HepG2 (cell line): ENCODE results near the gene LCAT. TPM values are rescaled to one million over a fixed set of nuclear protein-coding genes. Genes with fewer than 3 reads are reported as not detected.

Experiments used
- ARHGAP35 ChIP-seq: sonication (generic); formaldehyde crosslinking; IDR thresholded peaks from 2 replicates; pipeline ENCODE4 v1.9.0; 2022; ENCODE audit warnings: mild to moderate bottlenecking, inconsistent platforms, moderate library complexity, missing genetic modification reagents, borderline replicate concordance
- CHD2 ChIP-seq: IDR thresholded peaks from 2 replicates; pipeline ENCODE4 v1.6.1; 2011; ENCODE audit warnings: low read depth, low read length, improper control_type of control experiment
- CTCF ChIP-seq: sonication (generic); formaldehyde crosslinking; IDR thresholded peaks from 2 replicates; pipeline ENCODE4 v1.5.0; 2020; ENCODE audit warnings: mild to moderate bottlenecking, missing genetic modification reagents, moderate library complexity
- DPF2 ChIP-seq: sonication (generic); formaldehyde crosslinking; IDR thresholded peaks from 2 replicates; pipeline ENCODE4 v1.4.0; 2020; ENCODE audit warnings: mild to moderate bottlenecking, low read depth, missing genetic modification reagents, borderline replicate concordance
- E2F5 ChIP-seq: sonication (generic); formaldehyde crosslinking; conservative IDR thresholded peaks from 2 replicates; pipeline ENCODE4 v1.4.0; 2020; ENCODE audit warnings: missing genetic modification reagents
- FIP1L1 ChIP-seq: fragments of 200-400 bp; formaldehyde crosslinking; IDR thresholded peaks from 2 replicates; pipeline ENCODE4 v1.6.1; 2018; ENCODE audit warnings: low read depth, mild to moderate bottlenecking, low read length, moderate library complexity, borderline replicate concordance; ENCODE audit not compliant: insufficient read depth
- FOXA1 ChIP-seq, 2 experiments: fragments of 450-650 bp in 1 of 2; sonication (generic) in 1 of 2; formaldehyde crosslinking in 1 of 2; IDR thresholded peaks; 2 replicates each; pipeline versions ENCODE4 v1.4.0 to v1.6.1; 2016 to 2020; ENCODE audit warnings: missing genetic modification reagents in 1 of 2
- FOXK1 ChIP-seq: sonication (generic); formaldehyde crosslinking; IDR thresholded peaks from 2 replicates; pipeline ENCODE4 v1.4.0; 2020; ENCODE audit warnings: low read depth, missing genetic modification reagents, borderline replicate concordance
- HDAC1 ChIP-seq: sonication (generic); formaldehyde crosslinking; IDR thresholded peaks from 2 replicates; pipeline ENCODE4 v1.5.1; 2020; ENCODE audit warnings: mild to moderate bottlenecking, missing genetic modification reagents
- HNF4G ChIP-seq, 2 experiments: sonication (generic) in 1 of 2; formaldehyde crosslinking in 1 of 2; IDR thresholded peaks; 2 replicates each; pipeline versions ENCODE4 v1.4.0 to v1.6.1; 2011 to 2020; ENCODE audit warnings: borderline replicate concordance in 2 of 2, low read depth in 2 of 2, mild to moderate bottlenecking in 2 of 2, low read length in 1 of 2, missing genetic modification reagents in 1 of 2, moderate library complexity in 1 of 2
- HNRNPLL ChIP-seq: fragments of 200-400 bp; formaldehyde crosslinking; IDR thresholded peaks from 2 replicates; pipeline ENCODE4 v1.6.1; 2017; ENCODE audit warnings: mild to moderate bottlenecking, low read depth, low read length; ENCODE audit not compliant: poor library complexity, severe bottlenecking
- HOXA5 ChIP-seq: sonication (generic); formaldehyde crosslinking; IDR thresholded peaks from 2 replicates; pipeline ENCODE4 v1.4.0; 2020; ENCODE audit warnings: missing genetic modification reagents
- IKZF5 ChIP-seq: IDR thresholded peaks from 2 replicates; pipeline ENCODE4 v1.6.1; 2018; ENCODE audit warnings: missing genetic modification reagents, mild to moderate bottlenecking, missing compliant biosample characterization
- LCORL ChIP-seq, 2 experiments: fragments of 450-650 bp in 1 of 2; sonication (generic) in 1 of 2; formaldehyde crosslinking in 1 of 2; IDR thresholded peaks; 2 replicates each; pipeline versions ENCODE4 v1.5.0 to v1.6.1; 2017 to 2020; ENCODE audit warnings: antibody characterized with exemption in 1 of 2, missing genetic modification reagents in 1 of 2
- PAWR ChIP-seq: sonication (generic); formaldehyde crosslinking; IDR thresholded peaks from 2 replicates; pipeline ENCODE4 v1.4.0; 2020; ENCODE audit warnings: missing genetic modification reagents, mild to moderate bottlenecking, borderline replicate concordance
- PCBP2 ChIP-seq: fragments of 200-400 bp; formaldehyde crosslinking; optimal IDR thresholded peaks from 2 replicates; pipeline ENCODE3; 2018; ENCODE audit warnings: low read length, low read depth; ENCODE audit not compliant: poor library complexity, severe bottlenecking
- POLR2A ChIP-seq, 2 experiments: IDR thresholded peaks; 2 replicates each; pipeline ENCODE4 v1.6.1; 2011; ENCODE audit warnings: low read depth in 2 of 2, low read length in 2 of 2, mild to moderate bottlenecking in 1 of 2, moderate library complexity in 1 of 2; ENCODE audit not compliant: insufficient read depth in 1 of 2
- RARG ChIP-seq: sonication (generic); formaldehyde crosslinking; IDR thresholded peaks from 2 replicates; pipeline ENCODE4 v1.4.0; 2020; ENCODE audit warnings: low read depth, mild to moderate bottlenecking, missing genetic modification reagents
- SIX4 ChIP-seq: sonication (generic); formaldehyde crosslinking; IDR thresholded peaks from 2 replicates; pipeline ENCODE4 v1.4.0; 2020; ENCODE audit warnings: missing genetic modification reagents
- YEATS4 ChIP-seq: sonication (generic); formaldehyde crosslinking; IDR thresholded peaks from 2 replicates; pipeline ENCODE4 v1.4.0; 2020; ENCODE audit warnings: missing genetic modification reagents, borderline replicate concordance
- ZNF484 ChIP-seq: sonication (generic); formaldehyde crosslinking; IDR thresholded peaks from 2 replicates; pipeline ENCODE4 v1.5.1; 2020; ENCODE audit warnings: mild to moderate bottlenecking, low read depth, missing genetic modification reagents, borderline replicate concordance
- ZNF569 ChIP-seq: sonication (generic); formaldehyde crosslinking; IDR thresholded peaks from 2 replicates; pipeline ENCODE4 v1.5.0; 2020; ENCODE audit warnings: mild to moderate bottlenecking, missing genetic modification reagents, moderate library complexity, borderline replicate concordance
- ZNF570 ChIP-seq: sonication (generic); formaldehyde crosslinking; IDR thresholded peaks from 2 replicates; pipeline ENCODE4 v1.4.0; 2020; ENCODE audit warnings: mild to moderate bottlenecking, missing genetic modification reagents, borderline replicate concordance
- polyA plus RNA-seq, 8 experiments: library from polyadenylated mRNA; depleted of rRNA in 3 of 8; stranded (reverse) in 7 of 8; unstranded in 1 of 8; fragments of >200 nt; fragmentation: Illumina TruSeq in 4 of 8; extraction: Trizol in 4 of 8; gene quantifications; 2 replicates each; pipeline versions ENCODE4 v1.2.1 to v1.2.3, GENCODE V29; 2011 to 2016; ENCODE audit warnings: low read depth in 4 of 8, missing spikeins in 1 of 8, mixed read lengths in 1 of 8; ENCODE audit not compliant: insufficient read depth in 1 of 8
- total RNA-seq, 5 experiments: library from RNA; depleted of rRNA; stranded (reverse); fragments of >200 nt; fragmentation: Illumina TruSeq; extraction: Trizol; gene quantifications; 2 replicates each; pipeline ENCODE4 v1.2.3, GENCODE V29; 2016; ENCODE audit warnings: low read depth in 1 of 5

The LCAT gene
- total and polyA plus RNA-seq, 2 of the 13 experiments (the other 11 are each of a cell fraction or from before 2014, with no cell fraction given): 36.1 to 38.9 TPM

- TF ChIP-seq CTCF: no peak; the same call in 1 of the 2 replicates
- peak; percentile 96 for TF ChIP-seq HNF4G (IDR thresholded peaks at IDR 0.05; ENCODE audit: borderline replicate concordance, low read depth, low read length)
- TF ChIP-seq HNF4G (CRISPR knock-in tag; IDR thresholded peaks at IDR 0.05; ENCODE audit: borderline replicate concordance, low read depth): peak; percentile 93
- no peak for TF ChIP-seq FOXA1 (IDR thresholded peaks at IDR 0.05)
- TF ChIP-seq FOXA1 (CRISPR knock-in tag; IDR thresholded peaks at IDR 0.05): peak; percentile 79
- TF ChIP-seq POLR2A (IDR thresholded peaks at IDR 0.05; ENCODE audit: insufficient read depth in 1 of 2, low read depth in 2 of 2, low read length in 2 of 2): no peak
- no peak for TF ChIP-seq PAWR (CRISPR knock-in tag)
- no peak for TF ChIP-seq LCORL (IDR thresholded peaks at IDR 0.05)
- peak; percentile 90 for TF ChIP-seq LCORL (CRISPR knock-in tag; IDR thresholded peaks at IDR 0.05)
- TF ChIP-seq FIP1L1: no peak; the same call in 1 of the 2 replicates
- TF ChIP-seq E2F5 (CRISPR knock-in tag): no peak
- TF ChIP-seq ZNF569: peak; percentile 90; the same call in 1 of the 2 replicates
- no peak; the same call in 1 of the 2 replicates for TF ChIP-seq SIX4 (CRISPR knock-in tag)
- no peak for TF ChIP-seq ARHGAP35 (CRISPR knock-in tag)
- peak; percentile 20; the same call in 1 of the 2 replicates for TF ChIP-seq YEATS4 (CRISPR knock-in tag)
- TF ChIP-seq IKZF5: 0 out of 2 replicates have a peak, but pooled peaks have one; percentile 6
- 0 out of 2 replicates have a peak, but pooled peaks have one; percentile 35 for TF ChIP-seq FOXK1 (CRISPR knock-in tag)
- 0 out of 2 replicates have a peak, but pooled peaks have one; percentile 36 for TF ChIP-seq RARG (CRISPR knock-in tag)
- TF ChIP-seq PCBP2: peak; percentile 81
- TF ChIP-seq CHD2: no peak
- TF ChIP-seq HNRNPLL: no peak
- TF ChIP-seq HDAC1 (CRISPR knock-in tag): peak; percentile 87
- peak; percentile 95 for TF ChIP-seq DPF2 (CRISPR knock-in tag)
- no peak for TF ChIP-seq ZNF484 (CRISPR knock-in tag)
- no peak for TF ChIP-seq HOXA5 (CRISPR knock-in tag)
- no peak for TF ChIP-seq ZNF570 (CRISPR knock-in tag)
These were observed 683 bp downstream of the LCAT start (continued) for GRCh38 chr16:67943256-67943618.
